GM19328 (cell line): ENCODE results near the gene SNX27.

ENCODE experiments used
- ATAC-seq: cut with Tn5 transposase; IDR thresholded peaks from one replicate; pipeline ENCODE4 v1.9.1; 2021; ENCODE audit warnings: mild to moderate bottlenecking, moderate library complexity; ENCODE audit not compliant: unreplicated experiment

Gene SNX27

DNA sequence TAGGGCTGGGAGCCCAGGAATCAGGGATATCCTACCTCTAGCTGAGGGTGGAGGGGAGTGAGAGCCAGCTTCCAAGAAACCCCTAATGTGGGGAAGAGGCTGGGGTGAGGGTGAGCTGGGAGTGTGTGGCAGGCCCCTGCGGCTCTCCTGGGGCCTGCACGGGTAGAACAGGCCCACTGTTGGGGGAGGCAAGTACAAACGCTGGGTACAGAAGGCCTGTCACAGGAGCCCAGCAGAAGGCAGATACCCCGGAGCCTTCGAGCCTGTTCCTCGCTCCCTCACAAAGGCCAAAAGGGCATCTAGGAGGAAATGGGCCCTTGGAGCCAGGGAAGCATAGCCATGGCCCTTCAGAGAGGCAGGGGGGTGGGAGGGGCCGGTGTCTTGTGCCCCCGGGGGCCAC, 91.1 kb downstream of the SNX27 start:
- no peak for ATAC-seq

DNA sequence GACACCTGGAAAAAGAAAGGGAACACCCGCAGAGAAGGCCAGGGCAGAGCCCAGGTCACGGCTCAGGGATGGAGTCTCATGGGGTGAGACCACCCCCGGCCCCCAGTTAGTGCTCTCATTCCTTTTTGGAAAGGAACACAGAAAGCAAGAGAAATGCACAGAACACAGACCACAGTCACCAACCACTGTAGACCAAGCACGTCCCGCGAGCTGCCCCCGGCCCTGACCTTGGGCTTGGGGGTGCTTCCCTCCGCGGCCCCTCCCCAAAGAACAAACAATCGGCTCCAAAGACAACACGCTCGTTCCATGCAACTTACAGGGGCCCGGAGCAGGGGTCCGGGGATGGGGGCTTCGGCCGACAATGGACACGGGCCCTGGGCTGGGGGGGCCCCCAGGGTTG, 92.0 kb downstream of the SNX27 start:
- ATAC-seq, result no peak

DNA sequence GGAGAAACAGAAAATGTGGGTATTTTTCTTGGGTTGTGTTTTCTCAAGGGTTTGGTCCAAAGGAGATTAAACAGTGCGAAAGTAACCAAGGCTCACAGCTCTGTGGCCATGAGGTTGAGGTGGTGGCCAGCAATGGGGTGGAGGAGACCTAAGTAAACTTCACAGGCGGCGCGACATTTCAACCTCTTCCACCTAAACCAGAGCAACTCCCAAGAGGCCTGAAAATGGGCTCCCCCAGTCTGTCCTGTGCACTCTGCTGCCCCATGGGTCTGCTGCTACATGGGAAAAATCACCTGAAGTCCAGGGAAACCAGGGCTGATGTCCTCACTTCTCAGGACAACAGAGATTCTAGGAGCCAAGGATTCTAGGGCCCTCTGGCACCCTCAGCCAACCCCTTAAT, 92.4 kb downstream of the SNX27 start:
- ATAC-seq, result no peak

DNA sequence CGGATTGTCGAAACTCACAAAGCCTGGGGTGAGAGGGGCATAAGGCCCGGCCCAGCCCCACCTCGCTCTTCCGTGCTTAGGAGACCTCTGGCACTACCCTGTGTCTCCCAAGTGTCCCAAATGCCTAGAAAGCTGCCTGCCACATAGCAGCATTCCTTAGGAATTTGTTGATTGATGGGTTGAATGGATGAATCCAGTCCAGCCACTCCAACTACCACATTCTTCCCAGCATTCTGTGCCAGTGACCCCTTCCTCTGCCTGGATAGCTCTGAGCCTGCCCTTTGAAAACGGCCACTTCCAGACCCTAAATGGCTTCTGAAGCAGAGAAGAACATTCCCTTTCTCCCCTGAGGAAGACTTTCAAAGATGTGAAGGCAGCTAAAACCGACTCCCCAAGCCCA, 93.3 kb downstream of the SNX27 start:
- no peak for ATAC-seq

DNA sequence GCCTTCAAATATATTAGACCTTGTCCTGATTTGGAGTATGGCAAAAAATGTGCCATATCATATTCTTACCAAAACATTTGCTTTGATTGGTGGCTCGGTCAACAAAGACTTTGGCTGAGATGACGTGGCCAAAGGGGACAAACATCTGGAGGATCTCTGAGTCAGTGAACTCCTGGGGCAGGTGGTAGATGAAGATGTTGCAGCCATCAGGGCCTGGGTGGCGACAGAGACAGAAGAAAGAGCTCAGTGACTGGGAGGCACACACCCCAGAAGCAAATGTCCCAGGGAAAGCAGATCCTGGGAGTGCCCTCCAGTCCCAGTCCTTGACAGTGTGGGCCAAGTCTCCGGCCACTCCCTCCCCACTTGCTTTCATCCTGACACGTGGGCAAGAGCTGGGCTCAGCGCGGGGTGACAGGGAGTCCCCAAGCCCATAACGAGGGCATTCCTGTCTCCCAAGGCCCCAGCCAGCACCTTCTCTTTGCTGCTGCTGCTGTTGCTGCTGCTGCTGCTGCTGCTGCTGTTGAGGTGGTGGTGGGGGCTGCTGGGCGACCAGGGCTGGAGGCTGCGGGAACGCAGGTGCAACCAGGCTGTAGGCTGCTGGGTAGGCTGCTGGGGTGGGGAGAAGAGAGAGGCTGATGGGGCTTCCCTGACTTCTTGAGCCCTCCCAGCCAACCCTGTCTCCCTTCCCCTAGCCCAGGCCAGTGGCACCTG, 94.1 kb downstream of the SNX27 start:
- ATAC-seq, result no peak

DNA sequence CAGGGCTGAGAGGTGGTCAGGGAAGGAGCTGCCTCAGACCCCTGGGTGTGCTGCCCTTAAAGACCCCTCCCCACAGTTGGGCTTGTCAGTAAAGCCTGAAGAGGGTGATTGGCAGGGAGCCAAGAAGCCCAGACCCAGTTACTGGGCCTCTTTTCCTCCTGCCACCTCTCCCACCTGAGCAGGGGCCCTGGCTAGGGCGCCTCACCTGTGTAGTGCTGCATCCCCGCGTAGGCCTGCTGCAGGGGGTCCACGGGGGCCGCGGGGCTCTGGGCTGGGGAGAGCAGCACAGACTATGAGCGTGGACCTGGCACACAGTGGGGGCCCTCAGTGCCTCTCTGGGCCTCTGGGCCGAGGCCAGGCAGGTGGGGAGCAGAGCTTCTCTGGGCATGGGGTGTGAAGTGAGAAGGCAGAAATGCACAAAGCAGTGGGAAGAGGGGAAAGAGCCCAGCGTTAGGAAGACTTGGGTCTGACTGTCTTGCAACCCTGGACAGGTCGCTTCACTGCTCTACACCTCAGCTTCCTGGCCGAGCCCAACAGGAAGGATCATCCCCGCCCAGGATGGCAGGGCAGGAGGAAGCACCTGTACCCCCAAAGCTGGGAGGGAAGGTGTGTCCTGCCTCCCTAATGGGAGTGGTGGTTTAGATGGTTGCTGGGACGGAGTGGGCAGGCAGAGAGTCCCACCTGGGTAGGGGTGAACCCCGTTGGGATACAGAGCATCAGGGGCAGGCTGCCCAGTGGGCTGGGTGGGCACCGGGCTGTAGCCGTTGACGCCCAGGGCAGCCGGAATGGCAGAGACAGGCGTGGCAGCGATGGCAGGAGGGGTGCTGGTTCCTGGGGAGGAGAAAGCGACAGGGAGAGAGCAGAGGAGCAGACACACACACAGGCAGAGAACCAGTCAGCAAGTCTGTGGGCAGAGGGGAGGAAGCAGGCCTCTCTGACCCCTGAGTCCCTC, 94.9 kb downstream of the SNX27 start:
- ATAC-seq, result no peak

DNA sequence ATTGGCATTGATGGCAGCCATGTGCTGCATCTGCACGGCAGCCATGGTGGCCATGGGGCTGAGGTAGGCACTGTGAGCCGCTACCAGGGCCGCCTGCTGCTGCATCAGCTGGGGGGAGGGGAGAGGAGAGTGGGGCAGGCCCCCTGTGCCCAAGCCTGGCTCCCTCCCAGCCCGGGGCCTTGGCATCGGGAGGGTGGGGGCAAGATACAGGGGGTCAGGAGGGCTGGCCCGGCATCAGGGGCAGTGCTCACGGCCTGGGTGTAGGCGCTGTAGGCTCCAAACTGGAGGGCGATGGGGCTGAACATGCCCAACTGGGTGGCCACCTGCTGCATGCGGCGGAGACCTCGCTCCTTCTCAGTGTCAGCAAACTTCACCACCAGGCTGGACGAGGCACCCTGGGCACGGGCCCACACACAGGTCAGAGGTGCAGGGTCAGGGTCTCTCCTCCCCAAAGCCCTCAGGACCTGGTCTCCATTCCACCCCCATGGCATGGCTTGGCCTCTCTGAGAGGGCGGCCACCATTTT, 95.8 kb downstream of the SNX27 start:
- no peak for ATAC-seq

DNA sequence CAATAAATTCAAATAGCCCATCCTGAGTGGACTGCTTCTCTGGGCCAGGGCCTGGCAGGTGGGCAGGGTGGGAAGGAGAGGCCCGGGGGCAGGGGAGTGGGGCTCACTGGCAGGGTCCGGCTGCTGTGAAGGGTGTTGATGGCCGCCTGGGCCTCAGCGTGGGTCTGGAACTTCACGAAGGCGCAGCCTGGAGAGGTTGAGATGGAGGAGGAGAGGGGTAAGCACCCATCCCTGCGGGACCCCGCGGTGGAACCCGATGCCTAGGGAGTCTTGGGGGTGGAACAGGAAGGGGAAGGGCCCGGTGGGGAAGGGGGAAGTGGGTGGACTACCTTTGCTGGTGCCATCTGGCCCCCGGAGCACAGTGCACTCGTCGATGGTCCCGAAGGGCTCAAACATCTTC, 97.0 kb downstream of the SNX27 start:
- no peak for ATAC-seq

DNA sequence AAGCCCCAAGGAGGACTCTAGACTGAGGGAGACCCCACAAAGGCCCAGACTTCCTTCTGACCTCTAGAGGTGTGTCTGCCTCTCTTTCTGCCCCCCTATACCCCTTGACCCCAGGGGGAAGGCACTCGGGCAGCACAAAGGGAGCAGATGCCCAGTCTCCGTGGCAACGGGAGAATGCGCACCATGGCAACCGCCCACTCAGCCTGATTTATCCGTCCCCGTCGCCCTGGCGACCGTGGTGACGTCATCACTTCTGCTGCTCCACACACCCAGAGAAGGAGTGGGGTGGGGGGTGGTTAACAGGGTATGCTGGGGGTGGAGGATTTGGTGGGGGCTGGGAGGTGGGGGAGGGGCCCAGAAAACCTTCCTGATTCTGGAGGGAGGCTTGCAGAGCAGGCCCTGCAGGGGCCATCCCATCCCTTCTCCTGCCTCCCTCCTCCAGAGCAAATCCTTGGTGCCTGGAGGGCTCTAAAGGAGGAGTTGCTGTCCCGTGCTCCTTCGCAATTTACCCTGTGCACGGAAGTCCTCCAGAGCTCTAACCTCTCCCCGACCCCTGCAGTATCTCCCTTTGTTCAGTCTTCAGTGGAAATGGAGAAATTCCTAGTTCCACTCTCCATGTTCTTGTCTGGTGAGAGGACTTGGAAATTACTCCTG, 98.5 kb downstream of the SNX27 start:
- no peak for ATAC-seq

DNA sequence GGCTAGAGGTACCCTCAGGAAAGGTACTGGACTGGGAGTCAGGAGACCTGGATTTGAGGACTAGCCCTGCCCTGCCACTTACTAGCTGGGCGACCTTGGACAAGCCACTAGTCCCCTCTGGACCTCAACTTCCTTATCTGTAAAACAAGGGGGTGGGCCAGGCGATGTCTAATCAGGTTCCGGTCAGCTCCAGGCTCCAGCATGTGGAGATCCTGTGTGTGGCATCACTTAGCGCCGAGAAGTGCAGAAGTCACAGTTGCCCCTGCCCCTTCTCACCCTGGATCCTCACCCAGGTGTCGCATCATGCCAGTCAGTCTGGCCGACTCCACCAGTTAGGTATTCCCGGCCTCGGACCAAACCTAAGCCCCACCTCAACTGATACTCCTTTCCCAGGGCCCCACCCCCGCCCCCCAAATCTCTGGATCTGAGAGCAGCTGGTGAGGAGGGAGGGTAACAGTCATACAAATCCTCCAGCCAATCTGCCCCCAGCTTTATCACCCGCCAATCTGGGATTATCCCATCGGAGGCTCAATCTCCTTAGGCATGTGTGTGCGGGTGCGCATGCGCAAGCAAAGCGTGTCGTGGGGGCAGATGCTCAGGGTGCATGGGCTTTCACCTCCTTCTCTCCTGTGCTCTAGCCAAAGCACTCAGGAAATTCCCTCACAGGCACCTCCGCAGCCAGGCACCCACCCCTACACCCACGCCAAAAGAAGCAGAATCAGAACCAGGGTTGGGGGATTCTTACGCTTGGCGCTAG, 99.4 kb downstream of the SNX27 start:
- ATAC-seq, result no peak

DNA sequence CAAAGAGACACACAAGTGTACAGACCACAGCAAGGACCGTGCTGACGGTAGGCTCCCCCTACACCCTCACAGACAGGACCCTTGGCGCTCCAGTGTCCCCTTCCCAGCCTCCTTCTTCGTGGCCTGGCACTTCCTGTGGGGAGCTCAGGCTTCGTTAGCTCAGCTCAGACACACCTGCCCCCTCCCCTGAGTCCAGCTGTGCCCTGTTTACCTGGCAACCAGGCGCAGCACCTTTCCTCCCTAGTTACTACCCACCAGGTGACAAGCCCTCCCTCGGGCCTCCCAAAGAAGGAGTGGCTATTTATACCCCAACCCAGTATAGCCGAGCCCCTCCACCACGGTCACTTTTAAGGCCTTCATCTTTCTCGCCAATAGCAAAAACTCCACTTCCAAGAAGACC, 100.1 kb downstream of the SNX27 start:
- ATAC-seq, result no peak

DNA sequence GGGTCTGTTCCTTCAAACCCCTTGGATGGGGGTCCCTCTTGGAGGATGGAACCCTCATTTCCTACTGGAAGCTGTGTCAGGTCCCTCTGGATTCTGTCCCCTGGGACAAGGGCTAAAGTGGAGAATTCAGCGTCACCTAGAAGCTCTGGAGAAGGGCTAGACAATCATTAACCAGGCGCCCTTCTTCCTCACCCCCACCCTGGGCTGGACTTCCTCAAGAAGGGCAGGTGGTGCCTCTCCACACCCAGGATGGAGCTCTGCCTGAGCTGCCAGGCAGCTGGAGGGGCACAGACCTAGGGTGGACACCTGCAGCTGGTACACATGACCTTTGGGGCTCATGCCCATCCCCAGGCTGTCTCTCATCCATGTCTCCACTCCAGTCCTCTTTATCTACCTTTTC, 101.2 kb downstream of the SNX27 start:
- ATAC-seq, result no peak

DNA sequence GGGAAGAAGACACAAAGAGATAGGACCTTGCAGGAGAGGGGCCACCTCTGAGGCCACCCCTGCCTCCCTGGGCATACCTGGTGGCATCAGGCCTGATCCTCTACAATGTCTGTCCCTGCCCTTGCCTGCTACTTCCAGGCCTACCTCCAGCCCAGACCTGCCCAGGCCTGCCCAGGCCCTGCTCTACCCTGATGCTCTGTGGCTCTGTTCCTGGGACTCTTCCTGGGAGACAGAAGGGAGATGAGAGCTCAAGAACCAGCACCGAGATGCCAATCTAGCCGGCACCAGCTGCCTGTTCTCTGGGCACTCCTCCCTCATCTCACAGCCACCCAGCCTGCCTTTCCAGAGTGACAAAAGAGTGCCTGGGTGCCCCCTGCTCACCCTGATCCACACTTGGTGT, 102.0 kb downstream of the SNX27 start:
- no peak for ATAC-seq

DNA sequence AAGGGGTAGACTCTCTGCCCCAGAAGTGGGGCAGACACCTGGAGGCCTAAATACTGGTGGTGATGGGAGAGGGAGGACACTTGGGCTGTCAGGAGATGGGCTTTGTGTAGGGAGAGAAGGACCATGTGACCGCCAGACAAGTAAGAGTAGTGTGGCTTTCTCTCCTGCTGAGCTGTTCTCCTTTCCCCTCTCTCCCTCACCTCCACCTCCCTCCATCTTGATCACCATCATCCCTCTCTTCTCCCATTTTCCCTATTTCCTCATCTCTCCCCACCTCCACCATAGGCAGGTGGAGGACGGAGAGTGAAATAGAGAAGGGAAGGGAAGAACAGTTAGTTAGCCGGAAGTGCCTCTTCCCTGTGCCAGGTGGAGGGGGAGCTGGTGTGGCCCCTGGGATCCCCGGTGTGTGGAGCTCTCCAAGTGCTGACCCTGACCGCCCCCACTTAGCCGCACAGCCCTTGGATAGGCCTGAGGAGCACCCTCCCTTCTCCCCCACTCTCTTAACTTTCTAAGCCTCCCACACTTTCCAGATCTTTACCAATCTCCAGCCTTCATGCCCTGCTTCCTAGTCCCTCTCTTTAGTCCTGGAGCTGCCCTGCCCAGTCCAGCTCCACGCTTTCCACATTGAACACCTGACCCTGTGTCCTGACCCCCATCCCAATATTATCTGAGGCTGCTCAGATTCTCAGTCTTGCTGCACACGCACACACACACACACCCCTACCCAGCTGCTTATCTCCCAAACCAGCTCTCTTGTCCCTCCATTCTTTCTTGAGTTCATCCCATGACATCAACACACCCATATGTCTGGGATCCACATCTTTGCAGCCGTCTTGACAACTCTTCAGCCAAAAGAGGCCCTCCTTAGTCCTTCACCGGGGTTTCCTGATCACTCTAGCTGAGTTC, 103.2 kb downstream of the SNX27 start:
- no peak for ATAC-seq

DNA sequence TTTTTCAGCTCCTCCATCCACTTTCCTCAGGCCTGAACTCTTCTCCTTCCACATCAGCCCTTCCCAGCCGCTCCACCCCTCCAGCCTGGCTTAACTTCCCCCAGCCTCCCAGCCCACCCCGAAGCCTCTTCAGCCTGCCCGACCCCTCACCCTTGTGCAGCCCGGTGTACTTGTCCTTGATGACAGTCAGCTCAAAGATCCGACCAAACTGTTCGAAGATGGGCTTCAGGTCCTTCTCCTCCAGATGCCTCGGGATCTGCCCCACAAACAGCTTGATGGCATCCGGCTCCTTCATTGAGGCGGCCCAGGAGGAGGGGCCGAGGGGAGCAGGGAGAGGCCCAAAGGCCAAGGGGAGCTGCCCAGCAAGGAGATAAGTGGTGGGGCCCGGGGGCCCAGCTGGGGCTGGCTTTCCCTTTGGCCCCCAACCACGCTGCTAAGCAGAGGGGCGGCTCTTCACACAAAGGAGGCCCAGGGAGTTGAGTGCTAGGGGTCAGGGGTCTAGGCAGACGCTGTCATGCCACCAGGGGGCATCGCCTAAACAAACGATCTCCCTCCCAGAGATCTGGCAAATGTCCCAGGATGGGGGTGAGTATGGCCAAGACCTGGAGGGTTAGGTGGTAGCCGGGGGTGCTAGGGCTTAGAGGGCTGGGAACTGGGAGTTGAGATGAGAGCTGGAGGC, 104.0 kb downstream of the SNX27 start:
- ATAC-seq, result no peak

DNA sequence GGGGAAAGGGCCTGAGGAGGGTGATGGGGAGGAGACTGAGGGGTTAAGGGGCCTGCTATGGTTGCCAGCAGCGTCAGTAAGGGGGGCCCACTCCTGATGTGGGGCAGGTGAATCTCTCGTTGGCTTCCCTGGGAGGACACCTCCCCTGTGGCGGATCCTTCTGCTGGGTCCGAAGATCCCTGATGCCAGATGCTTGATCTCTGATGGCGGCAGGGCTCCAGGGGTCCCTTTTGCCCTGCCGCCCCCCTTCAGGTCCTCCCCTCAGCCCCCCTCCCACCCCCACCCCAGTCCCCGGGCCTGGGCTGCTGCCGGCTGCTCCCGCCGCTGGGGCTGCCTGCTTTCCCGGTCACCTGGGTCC, 104.5 kb downstream of the SNX27 start:
- ATAC-seq, result no peak

DNA sequence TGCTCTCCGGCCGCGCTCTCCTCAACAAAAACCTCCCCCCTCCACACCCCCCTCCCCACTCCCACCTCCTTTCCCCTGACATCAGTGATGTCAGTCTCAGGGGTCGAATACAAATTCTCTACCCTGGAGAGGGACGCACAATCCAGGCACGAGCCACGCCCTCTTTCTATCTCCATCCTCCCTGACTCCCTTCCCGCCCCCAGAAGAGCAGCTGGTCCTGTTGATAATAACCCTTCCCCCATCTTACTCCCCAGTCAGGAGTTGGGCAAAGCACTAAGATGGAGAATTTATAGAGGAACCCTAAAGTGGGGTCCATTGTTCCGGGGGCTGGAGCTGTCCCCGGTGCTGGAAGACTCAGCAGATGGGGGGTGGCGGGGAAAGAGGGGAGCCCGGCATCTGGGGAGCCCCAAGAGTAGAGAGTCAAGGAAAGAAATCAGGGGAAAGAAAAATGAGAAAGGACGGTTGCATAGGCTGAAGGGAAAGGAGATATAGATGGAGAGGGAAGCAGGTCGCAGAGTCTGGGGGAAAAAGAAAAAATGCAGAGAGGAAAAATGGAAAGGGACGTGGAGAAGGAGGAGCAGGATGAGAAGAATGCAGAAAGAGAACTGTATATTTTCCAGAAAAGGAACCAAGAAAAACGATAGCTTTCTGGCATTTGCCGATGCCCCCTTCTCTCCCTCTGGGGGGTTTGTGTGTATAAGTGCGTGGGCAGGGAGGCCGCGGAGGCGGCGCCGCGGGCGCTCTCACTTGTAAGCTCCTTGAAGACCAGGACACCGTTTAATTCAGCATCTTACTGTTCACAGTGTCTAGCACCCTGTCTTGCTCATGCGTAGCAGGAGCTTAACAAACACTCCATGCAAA, 105.2 kb downstream of the SNX27 start, which contains the start of gene CELF3:
Gene CELF3, minus strand, starts transcription at position 33 of the 861 bp plus-strand sequence. CDS start 783 bp downstream, outside the sequence.
- ATAC-seq, result no peak

DNA sequence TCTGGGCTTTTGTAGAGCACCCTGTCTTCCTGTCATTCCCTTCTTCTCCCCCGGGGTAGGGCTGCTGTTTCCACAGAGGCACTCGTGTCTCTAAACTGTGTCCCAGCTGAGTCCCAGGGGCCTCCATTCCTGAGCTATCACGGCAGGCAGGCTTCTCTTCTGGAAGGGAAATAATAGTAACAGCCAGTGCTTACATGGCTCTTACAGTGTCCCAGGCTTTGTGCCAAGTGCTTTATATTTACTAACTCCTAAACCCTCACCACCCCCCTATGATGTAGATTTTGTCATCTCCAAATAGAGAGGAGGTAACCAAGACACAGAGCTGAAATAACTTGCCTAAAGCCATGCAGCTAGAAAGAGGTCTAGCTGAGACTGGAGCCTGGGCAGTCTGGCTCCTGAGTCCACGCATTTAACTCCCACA, 106.2 kb downstream of the SNX27 start:
- ATAC-seq, result no peak
